ENCODE measurements around the gene CIAO2B. TPM values are rescaled to one million over a fixed set of nuclear protein-coding genes. Genes with fewer than 3 reads are reported as not detected.

The CIAO2B gene
- total RNA-seq, 1 experiment from 2014 or later = 83.0 TPM

DNA sequence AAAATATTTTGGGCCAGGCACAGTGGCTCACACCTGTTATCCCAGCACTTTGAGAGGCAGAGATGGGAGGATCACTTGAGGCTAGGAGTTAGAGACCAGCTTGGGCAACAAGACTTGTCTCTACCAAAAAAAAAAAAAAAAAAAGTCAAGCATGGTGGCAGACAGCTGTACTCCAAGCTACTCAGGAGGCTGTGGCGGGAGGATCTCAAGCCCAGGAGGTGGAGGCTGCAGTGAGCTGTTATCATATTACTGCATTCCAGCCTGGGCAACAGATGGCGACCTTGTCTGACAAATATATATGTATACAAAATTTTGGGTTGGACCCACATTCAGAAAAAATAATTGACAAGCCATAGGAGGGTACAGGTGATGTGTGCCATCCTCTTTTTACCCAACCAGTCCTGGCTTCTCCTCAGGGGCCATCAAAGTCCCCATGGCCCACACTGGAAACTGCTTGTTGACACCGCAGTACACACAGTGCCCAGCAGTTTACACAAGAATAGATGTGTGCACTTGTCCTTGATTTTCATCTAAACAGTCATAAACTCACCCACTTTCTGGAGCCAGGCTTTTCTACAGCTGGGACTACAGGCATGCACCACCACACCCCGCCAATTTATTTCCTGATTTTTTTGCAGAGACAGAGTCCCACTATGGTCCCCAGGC lies 2.8 kb upstream of the CIAO2B start:
- Mint-ChIP-seq H3K36me3 (ENCODE audit: insufficient read depth in 1 of 3, low read depth in 3 of 3) (peaks cover 9 to 37% (median 23%) of the 10 kb centered on the region in 3 experiments), H3K4me3 (peak overlapping the region in 1 of 2 experiments; percentile 58; a peak in 1 of 5 replicates), H3K4me1 (peaks cover 13 to 27% of the 10 kb centered on the region in 2 experiments), H3K27ac (no peak overlapping the region), H3K9me3 (no peaks in the 10 kb centered on the region), H3K27me3 (ENCODE audit: low read depth) (no peaks in the 10 kb centered on the region)
- H3T11ph ChIP-seq (ENCODE audit: low read length) = no peak overlapping the region
- H2BK20ac ChIP-seq (ENCODE audit: low read depth, low read length, poor library complexity, severe bottlenecking) = no peak overlapping the region
- H2BK5ac ChIP-seq (ENCODE audit: insufficient read length, low read length) = no peak overlapping the region
- H4K20me1 ChIP-seq (ENCODE audit: control insufficient read depth, insufficient read depth, insufficient read length) = no peaks in the 10 kb centered on the region
- H3K79me2 ChIP-seq (ENCODE audit: insufficient read depth, low read length) = no peaks in the 10 kb centered on the region
- H2AK5ac ChIP-seq (ENCODE audit: insufficient read length, low read length) = no peak overlapping the region
- H4K8ac ChIP-seq (replicated peaks; ENCODE audit: insufficient read length, low read depth, low read length) = no peak overlapping the region
- TF ChIP-seq, protein P1, sequence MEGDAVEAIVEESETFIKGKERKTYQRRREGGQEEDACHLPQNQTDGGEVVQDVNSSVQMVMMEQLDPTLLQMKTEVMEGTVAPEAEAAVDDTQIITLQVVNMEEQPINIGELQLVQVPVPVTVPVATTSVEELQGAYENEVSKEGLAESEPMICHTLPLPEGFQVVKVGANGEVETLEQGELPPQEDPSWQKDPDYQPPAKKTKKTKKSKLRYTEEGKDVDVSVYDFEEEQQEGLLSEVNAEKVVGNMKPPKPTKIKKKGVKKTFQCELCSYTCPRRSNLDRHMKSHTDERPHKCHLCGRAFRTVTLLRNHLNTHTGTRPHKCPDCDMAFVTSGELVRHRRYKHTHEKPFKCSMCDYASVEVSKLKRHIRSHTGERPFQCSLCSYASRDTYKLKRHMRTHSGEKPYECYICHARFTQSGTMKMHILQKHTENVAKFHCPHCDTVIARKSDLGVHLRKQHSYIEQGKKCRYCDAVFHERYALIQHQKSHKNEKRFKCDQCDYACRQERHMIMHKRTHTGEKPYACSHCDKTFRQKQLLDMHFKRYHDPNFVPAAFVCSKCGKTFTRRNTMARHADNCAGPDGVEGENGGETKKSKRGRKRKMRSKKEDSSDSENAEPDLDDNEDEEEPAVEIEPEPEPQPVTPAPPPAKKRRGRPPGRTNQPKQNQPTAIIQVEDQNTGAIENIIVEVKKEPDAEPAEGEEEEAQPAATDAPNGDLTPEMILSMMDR (conservative IDR thresholded peaks at IDR 0.05) = no peak
- H2BK12ac ChIP-seq (ENCODE audit: insufficient read length, low read depth, low read length) = no peak overlapping the region
- no peak overlapping the region for H3K27ac ChIP-seq (ENCODE audit: insufficient read length, low read depth, low read length)
- H3K4me1 ChIP-seq (ENCODE audit: insufficient read depth, low read length) = no peaks in the 10 kb centered on the region
- no peaks in the 10 kb centered on the region for H3K79me1 ChIP-seq (ENCODE audit: insufficient read depth, low read depth, low read length, poor library complexity, severe bottlenecking)
- no peak overlapping the region for H3K23ac ChIP-seq (ENCODE audit: insufficient read length, low read depth, low read length)
- H3K9ac ChIP-seq (ENCODE audit: extremely low read depth, insufficient read length, low read length) = no peak overlapping the region
- no peak overlapping the region for H2AFZ ChIP-seq (ENCODE audit: low read length)
- no peak for DNase-seq
- H3K56ac ChIP-seq (ENCODE audit: insufficient read length, low read depth, low read length) = no peak overlapping the region
- no peak overlapping the region for H3K18ac ChIP-seq (ENCODE audit: insufficient read length, low read depth, low read length)
- no peak overlapping the region for H2BK120ac ChIP-seq (ENCODE audit: low read depth, low read length, poor library complexity, severe bottlenecking)
- H3K23me2 ChIP-seq (ENCODE audit: insufficient read length, low read depth, low read length, poor library complexity, severe bottlenecking) = peaks cover 16% of the 10 kb centered on the region
- H3K14ac ChIP-seq (ENCODE audit: insufficient read depth, low read length) = no peak overlapping the region
- no peak overlapping the region for H3K4ac ChIP-seq (ENCODE audit: low read depth, low read length)
- WGBS (ENCODE audit: extremely low coverage, insufficient read length, low lambda C conversion rate) = no CpG with 5 or more reads among the region's 4 CpGs
- no peak overlapping the region for H4K5ac ChIP-seq (ENCODE audit: insufficient read length, low read depth, low read length)
- H4K91ac ChIP-seq (ENCODE audit: insufficient read length, low read depth, low read length) = no peak overlapping the region
- no peak overlapping the region for H3K4me2 ChIP-seq (ENCODE audit: insufficient read depth, insufficient read length, low read length)
- H3K27me3 ChIP-seq (ENCODE audit: insufficient read depth, low read length) = no peaks in the 10 kb centered on the region
- H2BK15ac ChIP-seq (ENCODE audit: low read depth, low read length) = no peak overlapping the region
- H3K9me3 ChIP-seq (ENCODE audit: control insufficient read depth, low read depth, low read length) = no peaks in the 10 kb centered on the region
